Mucosa of descending colon (tissue), 3 donors: ENCODE data around the gene TWSG1. TPM values are rescaled to one million over a fixed set of nuclear protein-coding genes. Genes with fewer than 3 reads are reported as not detected.

Experiments
- total RNA-seq, 3 donors: library from RNA; stranded (reverse); fragmentation: NEBNext Ultra II Directional in 2 of 3; extraction: Animal tissue kit (Norgen Biotek cat#: 25700) in 2 of 3; gene quantifications; one replicate each; pipeline versions ENCODE4 v1.2.1 to v1.2.4, GENCODE V29; 2021 to 2023
- donor health status: DM: no; HTN: no; CAD: no; lungs with moderate emphysema.
- donor health status: DM: no; HTN: no; CAD: no.
- donor health status: DM: no; HTN: yes; CAD: no.

The TWSG1 gene
- total RNA-seq, 3 donors from 2014 or later, result 10.5 to 45.3 (median 17.8) TPM

Other genes starting within 250 kb of the TWSG1 start
- 100 to 1,000 TPM; 146 to 199 (median 163) TPM for gene NDUFV2, start 232.1 kb upstream of the TWSG1 start, total RNA-seq
- 100 to 1,000 TPM in 1 of 3 donors, 10 to 100 TPM in 2; 46.8 to 108 (median 63.6) TPM for gene ANKRD12, start 198.0 kb upstream of the TWSG1 start, total RNA-seq
- 10 to 100 TPM; 51.1 to 80.3 (median 51.1) TPM for gene RALBP1, start 140.7 kb downstream of the TWSG1 start, total RNA-seq